ENCODE measurements around the gene TBC1D4. TPM values are rescaled to one million over a fixed set of nuclear protein-coding genes. Genes with fewer than 3 reads are reported as not detected.

TBC1D4 gene
- total and polyA plus RNA-seq, 12 donors, result 41.6 to 324 (median 191) TPM

DNA sequence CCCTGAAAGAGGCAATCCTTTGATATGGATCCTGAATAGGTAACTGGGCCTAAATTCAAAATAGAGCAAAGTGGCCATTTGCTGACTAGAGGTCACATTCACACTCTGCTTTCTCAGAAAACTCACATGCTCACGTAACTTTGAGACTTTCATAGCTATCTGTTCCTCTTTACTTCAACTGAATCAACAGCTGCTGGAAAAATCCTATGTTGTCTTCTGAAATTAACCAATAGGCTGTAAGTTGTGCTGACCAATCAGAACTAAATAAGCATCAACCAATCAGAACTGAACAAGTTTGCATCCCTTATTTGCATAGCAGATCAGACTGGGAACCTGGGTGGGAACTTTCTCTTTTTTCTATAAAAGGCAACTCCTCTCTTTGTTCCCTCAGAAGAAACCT, 24.0 kb upstream of the TBC1D4 start:
- no peaks in the 10 kb centered on the region for H3K27me3 ChIP-seq
- no peaks in the 10 kb centered on the region for H3K4me1 ChIP-seq (replicated peaks in 1 of 2)
- 71 to 88% (median 79%) methylated on average over 1 of the region's 1 CpG for WGBS, 4 donors
- no peak overlapping the region for H3K4me3 ChIP-seq
- no peak for TF ChIP-seq POLR2A (IDR thresholded peaks at IDR 0.05)
- TF ChIP-seq, protein P1, sequence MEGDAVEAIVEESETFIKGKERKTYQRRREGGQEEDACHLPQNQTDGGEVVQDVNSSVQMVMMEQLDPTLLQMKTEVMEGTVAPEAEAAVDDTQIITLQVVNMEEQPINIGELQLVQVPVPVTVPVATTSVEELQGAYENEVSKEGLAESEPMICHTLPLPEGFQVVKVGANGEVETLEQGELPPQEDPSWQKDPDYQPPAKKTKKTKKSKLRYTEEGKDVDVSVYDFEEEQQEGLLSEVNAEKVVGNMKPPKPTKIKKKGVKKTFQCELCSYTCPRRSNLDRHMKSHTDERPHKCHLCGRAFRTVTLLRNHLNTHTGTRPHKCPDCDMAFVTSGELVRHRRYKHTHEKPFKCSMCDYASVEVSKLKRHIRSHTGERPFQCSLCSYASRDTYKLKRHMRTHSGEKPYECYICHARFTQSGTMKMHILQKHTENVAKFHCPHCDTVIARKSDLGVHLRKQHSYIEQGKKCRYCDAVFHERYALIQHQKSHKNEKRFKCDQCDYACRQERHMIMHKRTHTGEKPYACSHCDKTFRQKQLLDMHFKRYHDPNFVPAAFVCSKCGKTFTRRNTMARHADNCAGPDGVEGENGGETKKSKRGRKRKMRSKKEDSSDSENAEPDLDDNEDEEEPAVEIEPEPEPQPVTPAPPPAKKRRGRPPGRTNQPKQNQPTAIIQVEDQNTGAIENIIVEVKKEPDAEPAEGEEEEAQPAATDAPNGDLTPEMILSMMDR (IDR thresholded peaks at IDR 0.05), result no peak
- no peaks in the 10 kb centered on the region for H3K9me3 ChIP-seq (replicated peaks in 1 of 3)
- intact Hi-C loops (cut with DNase I), result no loop called here
- no peaks in the 10 kb centered on the region for H3K36me3 ChIP-seq (replicated peaks in 1 of 2)
- no peak for DNase-seq
- no peak overlapping the region for H3K27ac ChIP-seq

- H3K36me3 ChIP-seq (replicated peaks in 1 of 2), result no peaks in the 10 kb centered on the region
- no peak overlapping the region for H3K4me3 ChIP-seq
- no peak overlapping the region for H3K27ac ChIP-seq
- H3K9me3 ChIP-seq (replicated peaks in 1 of 3), result no peaks in the 10 kb centered on the region
- WGBS, 4 donors, result 70 to 76% (median 73%) methylated on average over 3 of the region's 3 CpGs
- no peaks in the 10 kb centered on the region for H3K4me1 ChIP-seq (replicated peaks in 1 of 2)
- intact Hi-C loops (cut with DNase I), result no loop called here
- TF ChIP-seq, protein P1 (IDR thresholded peaks at IDR 0.05), result no peak
- no peak for TF ChIP-seq POLR2A (IDR thresholded peaks at IDR 0.05)
- no peak for DNase-seq
- no peaks in the 10 kb centered on the region for H3K27me3 ChIP-seq
Measured at GRCh38 chr13:75505327-75505726, 23.4 kb upstream of the TBC1D4 start.

DNA sequence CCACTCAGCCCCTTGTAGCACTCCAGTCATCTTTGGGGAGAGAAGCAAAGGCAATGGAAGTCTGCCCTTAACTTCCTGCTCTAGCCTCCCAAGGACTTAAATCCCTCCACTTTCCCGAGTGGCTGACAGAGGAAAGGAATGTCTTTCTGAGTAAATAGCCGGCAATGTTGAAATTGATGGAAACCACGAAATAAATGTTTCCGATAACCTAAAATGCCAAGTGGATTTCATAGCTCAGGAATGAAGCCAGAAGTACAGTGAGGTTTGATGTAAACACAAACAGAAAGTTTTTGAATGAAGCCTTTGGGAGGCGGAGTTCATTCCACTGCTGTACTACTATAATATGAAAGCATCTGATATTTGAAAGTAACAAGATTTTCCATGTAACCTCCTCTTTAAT, 14.0 kb upstream of the TBC1D4 start:
- Histone ChIP-seq H3K36me3 (replicated peaks in 1 of 2) (no peaks in the 10 kb centered on the region), H3K27ac (no peak overlapping the region), H3K4me3 (no peak overlapping the region), H3K9me3 (replicated peaks in 1 of 3) (no peaks in the 10 kb centered on the region), H3K4me1 (replicated peaks in 1 of 2) (no peaks in the 10 kb centered on the region), H3K27me3 (no peaks in the 10 kb centered on the region)
- intact Hi-C loops (cut with DNase I), result no loop called here
- 88 to 90% (median 88%) methylated on average over 5 of the region's 5 CpGs for WGBS, 4 donors
- TF ChIP-seq, protein P1 (IDR thresholded peaks at IDR 0.05), result no peak
- no peak for DNase-seq

DNA sequence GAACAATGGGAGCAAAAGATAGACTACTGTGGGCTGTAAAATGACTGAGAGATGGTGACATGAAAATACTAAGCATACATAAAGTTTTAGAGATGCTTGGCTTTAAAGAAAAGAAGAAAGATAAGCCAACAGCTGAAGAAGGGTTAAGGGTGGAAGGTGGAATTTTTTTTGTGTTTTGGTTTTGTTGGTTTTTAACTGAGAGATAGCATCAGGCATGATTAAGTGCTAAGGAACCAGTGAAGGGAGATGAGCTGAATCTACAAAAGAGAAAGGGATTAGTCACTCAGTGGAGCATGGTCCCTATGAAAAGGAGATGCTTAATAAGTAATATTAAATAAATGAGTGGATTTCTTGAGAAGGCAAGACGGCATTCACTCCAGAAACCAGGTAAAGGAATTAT, 12.5 kb upstream of the TBC1D4 start:
- WGBS, 4 donors, result 56 to 86% (median 76%) methylated on average over 1 of the region's 1 CpG
- no peak overlapping the region for H3K4me3 ChIP-seq
- no peaks in the 10 kb centered on the region for H3K27me3 ChIP-seq
- no peaks in the 10 kb centered on the region for H3K9me3 ChIP-seq (replicated peaks in 1 of 3)
- H3K27ac ChIP-seq, result no peak overlapping the region
- H3K36me3 ChIP-seq (replicated peaks in 1 of 2), result no peaks in the 10 kb centered on the region
- intact Hi-C loops (cut with DNase I), result no loop called here
- DNase-seq, result no peak
- TF ChIP-seq, protein P1 (IDR thresholded peaks at IDR 0.05), result no peak
- no peak for TF ChIP-seq POLR2A (IDR thresholded peaks at IDR 0.05)
- peaks cover 7 to 9% of the 10 kb centered on the region in 2 donors for H3K4me1 ChIP-seq (replicated peaks in 1 of 2)
